HEK293 (cell line): ENCODE measurements around the gene PTPRN.

Source experiments
- CTCF ChIA-PET: fragments of 350-600 bp; formaldehyde crosslinking; extraction: SDS; loops from one replicate; lab custom pipeline; 2021; ENCODE audit warnings: antibody characterized with exemption; lab: Yijun Ruan, JAX
- POLR2A ChIA-PET: fragments of 300-600 bp; formaldehyde crosslinking; extraction: SDS; loops from one replicate; lab custom pipeline; 2020; ENCODE audit warnings: antibody characterized with exemption, inconsistent platforms; lab: Yijun Ruan, JAX
- H3K27ac ChIP-seq: fragments of 200-500 bp; sonication (Bioruptor generic); 2 replicates; pipeline ENCODE4 v1.5.1; 2014; ENCODE audit warnings: low read depth, low read length, control low read depth, inconsistent platforms; ENCODE audit errors: extremely low read depth
- H3K36me3 ChIP-seq, 2 experiments: fragments of 200-500 bp in 1 of 2; sonication (Bioruptor generic) in 1 of 2; 1 replicate in 1 of 2; 2 replicates in 1 of 2; pipeline ENCODE4 v1.5.1; 2014 to 2017; ENCODE audit warnings: inconsistent platforms in 2 of 2, low read length in 2 of 2; ENCODE audit not compliant: control insufficient read depth in 2 of 2, insufficient read depth in 1 of 2
- H3K4me1 ChIP-seq: fragments of 200-500 bp; sonication (Bioruptor generic); 2 replicates; pipeline ENCODE4 v1.5.1; 2014; ENCODE audit warnings: mild to moderate bottlenecking, low read length, inconsistent platforms; ENCODE audit not compliant: control insufficient read depth, insufficient read depth
- H3K4me3 ChIP-seq: 2 replicates; pipeline ENCODE4 v1.5.1; 2011; ENCODE audit warnings: low read depth, mild to moderate bottlenecking, control low read depth, low read length, moderate library complexity
- H3K9me3 ChIP-seq: fragments of 200-500 bp; sonication (Bioruptor generic); 2 replicates; pipeline ENCODE4 v1.5.1; 2014; ENCODE audit warnings: low read depth, low read length, inconsistent platforms; ENCODE audit not compliant: control insufficient read depth, insufficient read depth
- SCRT2 ChIP-seq: fragments of 450-650 bp; formaldehyde crosslinking; IDR thresholded peaks from 2 replicates; pipeline ENCODE4 v1.5.1; 2016; ENCODE audit warnings: missing biosample characterization, missing genetic modification characterization
- YY1 ChIP-seq: fragments of 450-650 bp; formaldehyde crosslinking; IDR thresholded peaks from 2 replicates; pipeline ENCODE4 v1.5.1; 2018; ENCODE audit warnings: missing biosample characterization, missing genetic modification characterization
- YY2 ChIP-seq: fragments of 450-650 bp; formaldehyde crosslinking; IDR thresholded peaks from 2 replicates; pipeline ENCODE4 v1.5.1; 2016; ENCODE audit warnings: missing biosample characterization, missing genetic modification characterization
- ZBTB11 ChIP-seq: fragments of 450-650 bp; formaldehyde crosslinking; conservative IDR thresholded peaks from 2 replicates; pipeline ENCODE4 v1.5.1; 2016; ENCODE audit warnings: low read depth, missing biosample characterization, missing genetic modification characterization
- ZBTB48 ChIP-seq: fragments of 450-650 bp; formaldehyde crosslinking; IDR thresholded peaks from 2 replicates; pipeline ENCODE4 v1.5.1; 2016; ENCODE audit warnings: missing biosample characterization, missing genetic modification characterization
- ZIC2 ChIP-seq: fragments of 450-650 bp; formaldehyde crosslinking; IDR thresholded peaks from 2 replicates; pipeline ENCODE4 v1.5.1; 2016; ENCODE audit warnings: missing biosample characterization, missing genetic modification characterization
- ZNF121 ChIP-seq: fragments of 450-650 bp; formaldehyde crosslinking; IDR thresholded peaks from 2 replicates; pipeline ENCODE4 v1.5.1; 2016; ENCODE audit warnings: missing biosample characterization, missing genetic modification characterization
- ZNF202 ChIP-seq: fragments of 450-650 bp; formaldehyde crosslinking; IDR thresholded peaks from 2 replicates; pipeline ENCODE4 v1.5.1; 2016; ENCODE audit warnings: missing biosample characterization, missing genetic modification characterization, borderline replicate concordance
- ZNF23 ChIP-seq: fragments of 450-650 bp; formaldehyde crosslinking; IDR thresholded peaks from 2 replicates; pipeline ENCODE4 v1.5.1; 2016; ENCODE audit warnings: missing biosample characterization, missing genetic modification characterization, borderline replicate concordance
- ZNF354C ChIP-seq: fragments of 450-650 bp; formaldehyde crosslinking; IDR thresholded peaks from 2 replicates; pipeline ENCODE4 v1.5.1; 2016; ENCODE audit warnings: missing biosample characterization, missing genetic modification characterization, low read depth, borderline replicate concordance
- ZNF391 ChIP-seq: fragments of 450-650 bp; formaldehyde crosslinking; IDR thresholded peaks from 2 replicates; pipeline ENCODE4 v1.5.1; 2016; ENCODE audit warnings: low read depth, missing biosample characterization, missing genetic modification characterization, borderline replicate concordance
- ZNF394 ChIP-seq: fragments of 450-650 bp; formaldehyde crosslinking; IDR thresholded peaks from 2 replicates; pipeline ENCODE4 v1.5.1; 2016; ENCODE audit warnings: missing biosample characterization, missing genetic modification characterization, mild to moderate bottlenecking, moderate library complexity, borderline replicate concordance
- ZNF530 ChIP-seq: fragments of 450-650 bp; formaldehyde crosslinking; IDR thresholded peaks from 2 replicates; pipeline ENCODE4 v1.5.1; 2016; ENCODE audit warnings: low read depth, missing biosample characterization, missing genetic modification characterization
- ZNF623 ChIP-seq: fragments of 450-650 bp; formaldehyde crosslinking; IDR thresholded peaks from 2 replicates; pipeline ENCODE4 v1.5.1; 2016; ENCODE audit warnings: missing biosample characterization, missing genetic modification characterization
- ZNF626 ChIP-seq: fragments of 450-650 bp; sonication (Bioruptor Pico); formaldehyde crosslinking; IDR thresholded peaks from 2 replicates; pipeline ENCODE4 v1.5.1; 2018; ENCODE audit warnings: missing biosample characterization, missing genetic modification characterization, inconsistent platforms
- ZNF645 ChIP-seq: fragments of 450-650 bp; formaldehyde crosslinking; IDR thresholded peaks from 2 replicates; pipeline ENCODE4; 2016; ENCODE audit warnings: missing biosample characterization, missing genetic modification characterization
- ZNF704 ChIP-seq: fragments of 450-650 bp; formaldehyde crosslinking; IDR thresholded peaks from 2 replicates; pipeline ENCODE4 v1.5.1; 2016; ENCODE audit warnings: missing biosample characterization, missing genetic modification characterization
- TF ChIP-seq, protein P1 (sequence below): fragments of 450-650 bp; formaldehyde crosslinking; IDR thresholded peaks from 2 replicates; pipeline ENCODE4 v1.5.1; 2016; ENCODE audit warnings: missing biosample characterization, missing genetic modification characterization
- TF ChIP-seq, protein P2 (sequence below): fragments of 450-650 bp; formaldehyde crosslinking; IDR thresholded peaks from 2 replicates; pipeline ENCODE4 v1.5.1; 2016; ENCODE audit warnings: missing biosample characterization, missing genetic modification characterization

The PTPRN gene

DNA sequence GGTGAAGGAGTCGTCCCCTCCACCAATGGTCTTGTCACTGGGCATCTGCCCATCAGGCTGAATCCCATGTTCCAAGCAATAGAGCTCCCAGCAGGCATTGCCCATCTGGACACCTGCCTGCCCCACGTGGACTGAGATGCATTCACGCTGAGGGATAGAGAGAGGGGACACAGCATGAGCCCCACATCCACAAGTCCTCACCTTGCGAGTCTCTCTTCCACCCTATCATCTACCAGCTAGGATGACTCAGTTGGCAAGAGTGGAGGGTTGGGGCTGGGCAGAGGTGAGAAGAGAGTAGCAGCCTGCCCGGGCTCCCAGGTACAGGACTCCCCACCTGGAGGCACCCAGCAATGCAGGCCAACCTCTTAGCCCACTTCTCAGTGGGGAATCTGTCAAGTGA is 57.1 kb downstream of the PTPRN start:
- CTCF ChIA-PET = interaction anchor here (0.6 to 6.2 kb wide), 6 partner anchors 22 to 94 kb away, joined by 3 to 83 read pairs (median 5); partner anchors contain the start of genes ANKZF1, ATG9A and DNAJB2
- POLR2A ChIA-PET = interaction anchor here (0.6 to 2.1 kb wide), 4 partner anchors 13 to 46 kb away, joined by 3 to 5 read pairs (median 4); partner anchors contain the start of genes DNAJB2 and ZFAND2B
- peaks cover 4% of the 10 kb centered on the region; the same call in 1 of the 2 replicates for H3K4me1 ChIP-seq

DNA sequence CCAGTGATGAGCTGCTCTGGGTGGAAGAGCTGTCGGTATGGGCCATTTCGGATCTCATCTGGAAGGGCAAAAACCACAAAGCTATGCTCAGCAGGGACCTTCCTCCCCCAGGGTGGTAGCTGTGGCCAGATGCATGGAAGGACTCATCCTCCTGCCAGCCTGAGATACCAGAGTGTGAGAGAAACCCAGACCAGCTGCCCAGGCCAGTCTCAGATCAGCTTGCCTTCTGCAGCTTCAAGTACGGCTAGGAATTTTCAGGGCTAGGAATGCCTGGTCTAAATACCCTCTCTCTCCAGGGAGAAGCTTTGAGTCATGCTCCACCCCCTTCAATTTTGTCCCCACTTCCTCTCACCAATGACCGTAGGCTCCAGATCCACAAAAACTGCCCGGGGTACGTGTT is 57.5 kb downstream of the PTPRN start:
- peaks cover 0 to 31% of the 10 kb centered on the region in 2 experiments; a peak in 1 of 3 replicates for H3K36me3 ChIP-seq
- no peak overlapping the region for H3K4me3 ChIP-seq
- H3K27ac ChIP-seq = no peak overlapping the region
- no peak for TF ChIP-seq YY1 (tag by site-specific recombination)
- no peak for TF ChIP-seq ZNF530 (tag by site-specific recombination)
- TF ChIP-seq ZNF354C = no peak
- TF ChIP-seq ZBTB48 (tag by site-specific recombination) = no peak
- TF ChIP-seq ZNF202 (tag by site-specific recombination) = no peak
- TF ChIP-seq ZNF23 (tag by site-specific recombination) = no peak
- no peak for TF ChIP-seq ZNF391
- TF ChIP-seq, protein P1, sequence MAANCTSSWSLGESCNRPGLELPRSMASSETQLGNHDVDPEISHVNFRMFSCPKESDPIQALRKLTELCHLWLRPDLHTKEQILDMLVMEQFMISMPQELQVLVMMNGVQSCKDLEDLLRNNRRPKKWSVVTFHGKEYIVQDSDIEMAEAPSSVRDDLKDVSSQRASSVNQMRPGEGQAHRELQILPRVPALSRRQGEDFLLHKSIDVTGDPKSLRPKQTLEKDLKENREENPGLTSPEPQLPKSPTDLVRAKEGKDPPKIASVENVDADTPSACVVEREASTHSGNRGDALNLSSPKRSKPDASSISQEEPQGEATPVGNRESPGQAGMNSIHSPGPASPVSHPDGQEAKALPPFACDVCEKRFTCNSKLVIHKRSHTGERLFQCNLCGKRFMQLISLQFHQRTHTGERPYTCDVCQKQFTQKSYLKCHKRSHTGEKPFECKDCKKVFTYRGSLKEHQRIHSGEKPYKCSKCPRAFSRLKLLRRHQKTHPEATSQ (tag by site-specific recombination) = no peak
- no peak for TF ChIP-seq ZNF394 (tag by site-specific recombination)
- no peak for TF ChIP-seq ZNF121
- TF ChIP-seq ZNF623 = no peak
- TF ChIP-seq ZNF645 (tag by site-specific recombination) = no peak
- TF ChIP-seq ZNF704 = no peak
- ChIA-PET POLR2A (interaction anchor here (1.1 to 2.1 kb wide), 3 partner anchors 23 to 45 kb away, joined by 3 to 5 read pairs (median 4); partner anchors contain the start of genes DNAJB2 and ZFAND2B), CTCF (interaction anchor here (0.6 to 6.2 kb wide), 5 partner anchors 22 to 94 kb away, joined by 3 to 83 read pairs (median 6); partner anchors contain the start of genes ANKZF1, ATG9A and DNAJB2)
- peaks cover 4% of the 10 kb centered on the region; the same call in 1 of the 2 replicates for H3K4me1 ChIP-seq
- H3K9me3 ChIP-seq = no peaks in the 10 kb centered on the region

More for the DNA sequence above, 57.1 kb downstream of the PTPRN start:
- Histone ChIP-seq H3K27ac (no peak overlapping the region), H3K9me3 (no peaks in the 10 kb centered on the region), H3K36me3 (peaks cover 0 to 26% of the 10 kb centered on the region in 2 experiments; a peak in 1 of 3 replicates), H3K4me3 (no peak overlapping the region)
- TF ChIP-seq YY2 (tag by site-specific recombination) (no peak), ZIC2 (peak; percentile 71)

GRCh38 chr2:219250049-219250781 is 59.0 kb downstream of the PTPRN start:
- H3K4me3 ChIP-seq = no peak overlapping the region
- no peak overlapping the region for H3K27ac ChIP-seq
- peaks cover 10% of the 10 kb centered on the region for H3K4me1 ChIP-seq
- ChIA-PET POLR2A (interaction anchor here (0.8 to 3.3 kb wide), 11 partner anchors 8 to 74 kb away, joined by 3 to 17 read pairs (median 4); partner anchors contain the start of genes ANKZF1, ATG9A, CNPPD1 and DNAJB2), CTCF (interaction anchor here (0.8 to 6.2 kb wide), 3 partner anchors 26 to 78 kb away, joined by 3 to 83 read pairs (median 39); partner anchors contain the start of gene DNAJB2)
- peaks cover 0 to 34% of the 10 kb centered on the region in 2 experiments; a peak in 1 of 3 replicates for H3K36me3 ChIP-seq
- no peaks in the 10 kb centered on the region for H3K9me3 ChIP-seq
- TF ChIP-seq, protein P2, sequence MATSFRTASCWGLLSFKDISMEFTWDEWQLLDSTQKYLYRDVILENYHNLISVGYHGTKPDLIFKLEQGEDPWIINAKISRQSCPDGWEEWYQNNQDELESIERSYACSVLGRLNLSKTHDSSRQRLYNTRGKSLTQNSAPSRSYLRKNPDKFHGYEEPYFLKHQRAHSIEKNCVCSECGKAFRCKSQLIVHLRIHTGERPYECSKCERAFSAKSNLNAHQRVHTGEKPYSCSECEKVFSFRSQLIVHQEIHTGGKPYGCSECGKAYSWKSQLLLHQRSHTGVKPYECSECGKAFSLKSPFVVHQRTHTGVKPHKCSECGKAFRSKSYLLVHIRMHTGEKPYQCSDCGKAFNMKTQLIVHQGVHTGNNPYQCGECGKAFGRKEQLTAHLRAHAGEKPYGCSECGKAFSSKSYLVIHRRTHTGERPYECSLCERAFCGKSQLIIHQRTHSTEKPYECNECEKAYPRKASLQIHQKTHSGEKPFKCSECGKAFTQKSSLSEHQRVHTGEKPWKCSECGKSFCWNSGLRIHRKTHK (tag by site-specific recombination) = no peak
- no peak for TF ChIP-seq ZNF626
- no peak for TF ChIP-seq ZBTB11 (tag by site-specific recombination)
- no peak for TF ChIP-seq SCRT2
